ENCODE data around the gene YPEL1. TPM values are rescaled to one million over a fixed set of nuclear protein-coding genes. Genes with fewer than 3 reads are reported as not detected.

The YPEL1 gene
- total and polyA plus RNA-seq, 2 of the 13 experiments (the other 11 are each of a cell fraction or from before 2014, with no cell fraction given) = 0.33 to 2.5 TPM

DNA sequence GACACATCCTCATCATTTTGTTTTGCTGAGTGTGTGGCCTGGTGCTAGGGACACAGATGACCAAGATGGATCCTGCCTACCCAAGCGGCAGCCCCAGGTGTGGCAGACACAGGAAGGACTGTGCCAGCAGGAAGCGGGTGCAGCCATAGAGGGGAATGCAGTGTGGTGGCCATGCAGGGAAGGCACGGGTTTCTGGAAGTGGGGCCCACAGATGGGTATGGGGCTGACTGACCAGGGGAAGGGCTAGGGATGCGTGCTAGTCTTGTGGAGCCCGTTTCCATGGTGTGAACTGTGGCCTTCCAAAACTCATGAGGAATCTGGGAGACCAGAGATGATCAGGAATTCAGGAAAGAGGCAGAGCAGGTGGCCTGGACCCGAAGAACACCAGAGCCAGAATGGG lies 33.5 kb downstream of the YPEL1 start (continued):
- TF ChIP-seq, protein P1, sequence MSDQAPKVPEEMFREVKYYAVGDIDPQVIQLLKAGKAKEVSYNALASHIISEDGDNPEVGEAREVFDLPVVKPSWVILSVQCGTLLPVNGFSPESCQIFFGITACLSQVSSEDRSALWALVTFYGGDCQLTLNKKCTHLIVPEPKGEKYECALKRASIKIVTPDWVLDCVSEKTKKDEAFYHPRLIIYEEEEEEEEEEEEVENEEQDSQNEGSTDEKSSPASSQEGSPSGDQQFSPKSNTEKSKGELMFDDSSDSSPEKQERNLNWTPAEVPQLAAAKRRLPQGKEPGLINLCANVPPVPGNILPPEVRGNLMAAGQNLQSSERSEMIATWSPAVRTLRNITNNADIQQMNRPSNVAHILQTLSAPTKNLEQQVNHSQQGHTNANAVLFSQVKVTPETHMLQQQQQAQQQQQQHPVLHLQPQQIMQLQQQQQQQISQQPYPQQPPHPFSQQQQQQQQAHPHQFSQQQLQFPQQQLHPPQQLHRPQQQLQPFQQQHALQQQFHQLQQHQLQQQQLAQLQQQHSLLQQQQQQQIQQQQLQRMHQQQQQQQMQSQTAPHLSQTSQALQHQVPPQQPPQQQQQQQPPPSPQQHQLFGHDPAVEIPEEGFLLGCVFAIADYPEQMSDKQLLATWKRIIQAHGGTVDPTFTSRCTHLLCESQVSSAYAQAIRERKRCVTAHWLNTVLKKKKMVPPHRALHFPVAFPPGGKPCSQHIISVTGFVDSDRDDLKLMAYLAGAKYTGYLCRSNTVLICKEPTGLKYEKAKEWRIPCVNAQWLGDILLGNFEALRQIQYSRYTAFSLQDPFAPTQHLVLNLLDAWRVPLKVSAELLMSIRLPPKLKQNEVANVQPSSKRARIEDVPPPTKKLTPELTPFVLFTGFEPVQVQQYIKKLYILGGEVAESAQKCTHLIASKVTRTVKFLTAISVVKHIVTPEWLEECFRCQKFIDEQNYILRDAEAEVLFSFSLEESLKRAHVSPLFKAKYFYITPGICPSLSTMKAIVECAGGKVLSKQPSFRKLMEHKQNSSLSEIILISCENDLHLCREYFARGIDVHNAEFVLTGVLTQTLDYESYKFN (CRISPR knock-in tag; conservative IDR thresholded peaks at IDR 0.05) = no peak
- TF ChIP-seq, protein P2, sequence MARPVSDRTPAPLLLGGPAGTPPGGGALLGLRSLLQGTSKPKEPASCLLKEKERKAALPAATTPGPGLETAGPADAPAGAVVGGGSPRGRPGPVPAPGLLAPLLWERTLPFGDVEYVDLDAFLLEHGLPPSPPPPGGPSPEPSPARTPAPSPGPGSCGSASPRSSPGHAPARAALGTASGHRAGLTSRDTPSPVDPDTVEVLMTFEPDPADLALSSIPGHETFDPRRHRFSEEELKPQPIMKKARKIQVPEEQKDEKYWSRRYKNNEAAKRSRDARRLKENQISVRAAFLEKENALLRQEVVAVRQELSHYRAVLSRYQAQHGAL (CRISPR knock-in tag; IDR thresholded peaks at IDR 0.05; ENCODE audit: not compliant biosample characterization) = no peak
- TF ChIP-seq ZSCAN31 (CRISPR knock-in tag; IDR thresholded peaks at IDR 0.05; ENCODE audit: low read depth) = no peak

DNA sequence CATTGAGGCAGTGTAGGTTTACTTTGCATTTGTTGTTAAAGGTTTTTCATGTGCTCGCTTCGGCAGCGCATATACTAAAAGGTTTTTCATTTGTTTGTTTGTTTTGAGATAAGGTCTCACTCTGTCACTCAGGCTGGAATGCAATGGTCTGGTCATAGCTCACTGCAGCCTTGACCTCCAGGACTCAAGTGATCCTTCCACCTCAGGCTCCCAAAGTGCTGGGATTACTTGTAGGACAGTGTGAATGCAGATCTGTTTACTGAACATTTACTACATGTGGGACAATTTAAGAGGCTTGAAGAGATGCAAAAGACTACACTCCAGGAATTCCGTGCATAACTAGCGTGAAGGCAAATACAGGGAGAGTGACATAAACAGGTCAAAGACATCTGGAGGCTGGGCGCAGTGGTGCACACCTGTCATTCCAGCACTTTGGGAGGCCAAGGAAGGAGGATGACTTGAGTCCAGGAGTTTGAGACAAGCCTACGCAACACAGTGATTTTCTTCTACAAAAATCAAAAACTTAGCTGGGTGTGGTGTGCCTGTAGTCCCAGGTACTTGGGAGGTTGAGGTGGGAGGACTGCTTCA lies 34.1 kb downstream of the YPEL1 start:
- H2AFZ ChIP-seq (ENCODE audit: low read length) = no peak overlapping the region
- peaks cover 0 to 4% of the 10 kb centered on the region in 2 experiments; a peak in 1 of 5 replicates for H3K27me3 ChIP-seq (ENCODE audit: control insufficient read depth in 1 of 2, insufficient read depth in 2 of 2, low read length in 2 of 2)
- POLR2A ChIA-PET = interaction anchor here (1.0 to 2.1 kb wide), 5 partner anchors 15 to 43 kb away, joined by 3 to 8 read pairs (median 5); partner anchors contain the start of gene PPIL2
- DNase-seq (ENCODE audit: low spot score) (peak; percentile 77), FAIRE-seq (peak; percentile 94), ATAC-seq (peak; percentile 76)
- peaks cover 30% of the 10 kb centered on the region for H3K4me1 ChIP-seq (ENCODE audit: insufficient read depth, low read length)
- WGBS (ENCODE audit: low lambda C conversion rate) = 10% methylated on average over 7 of the region's 7 CpGs
- in situ Hi-C loops (cut with HindIII; ENCODE audit: extremely low pct_ligation_motif_present, low pct_unique_long_range_greater_than_20kb) (no loop called here), intact Hi-C loops (cut with micrococcal nuclease; ENCODE audit: unreplicated experiment) (no loop called here)
- H3K27ac ChIP-seq (ENCODE audit: extremely low read length, insufficient read depth, low read length) = peak overlapping the region; percentile 37
- peak overlapping the region; percentile 46 for H3K4me2 ChIP-seq (ENCODE audit: low read depth, low read length)
- peak overlapping the region in 1 of 3 experiments; percentile 23; a peak in 1 of 6 replicates for H3K4me3 ChIP-seq (replicated peaks in 1 of 3; ENCODE audit: insufficient read depth in 1 of 3, low read depth in 2 of 3, low read length in 3 of 3)
- H3K9ac ChIP-seq (ENCODE audit: insufficient read depth, low read depth, low read length) = no peak overlapping the region
- CTCF ChIA-PET (ENCODE audit: low intra/inter-chr PET ratio, low total read pairs) = no interaction called here
- H4K20me1 ChIP-seq (ENCODE audit: insufficient read depth, low read length) = no peaks in the 10 kb centered on the region
- peaks cover 4 to 15% of the 10 kb centered on the region in 2 experiments; a peak in 4 of 5 replicates for H3K36me3 ChIP-seq (replicated peaks in 1 of 2; ENCODE audit: control insufficient read depth in 1 of 2, insufficient read depth in 2 of 2, low read length in 2 of 2)
- no peaks in the 10 kb centered on the region for H3K79me2 ChIP-seq (ENCODE audit: insufficient read depth, low read length)
- no TSS peak for BruUV-seq (replicated peaks)
- no peaks in the 10 kb centered on the region for H3K9me3 ChIP-seq (ENCODE audit: low read length)
- TF ChIP-seq KDM1A (CRISPR knock-in tag; IDR thresholded peaks at IDR 0.05) = 0 out of 2 replicates have a peak, but pooled peaks have one; percentile 30
- peak; percentile 72 for TF ChIP-seq NR2F2 (IDR thresholded peaks at IDR 0.05; ENCODE audit: borderline replicate concordance, low read depth)
- TF ChIP-seq RXRA (CRISPR knock-in tag; IDR thresholded peaks at IDR 0.05) = peak; percentile 50; the same call in 1 of the 2 replicates
- peak; percentile 90 for TF ChIP-seq NR2F6 (IDR thresholded peaks at IDR 0.05)
- peak; percentile 95 for TF ChIP-seq NR2F6 (CRISPR knock-in tag; IDR thresholded peaks at IDR 0.05)
- TF ChIP-seq, protein P1 (CRISPR knock-in tag; conservative IDR thresholded peaks at IDR 0.05) = peak; percentile 74
- TF ChIP-seq HDAC1 (CRISPR knock-in tag; IDR thresholded peaks at IDR 0.05) = peak; percentile 61; the same call in 1 of the 2 replicates
- peak; percentile 31; the same call in 1 of the 2 replicates for TF ChIP-seq GATAD1 (CRISPR knock-in tag; IDR thresholded peaks at IDR 0.05)
- peak; percentile 18; the same call in 1 of the 2 replicates for TF ChIP-seq TBX2 (CRISPR knock-in tag; IDR thresholded peaks at IDR 0.05; ENCODE audit: borderline replicate concordance)
- peak in 1 of 2 experiments; percentile 38; a peak in 1 of 4 replicates for TF ChIP-seq EP300 (IDR thresholded peaks at IDR 0.05; ENCODE audit: low read depth in 2 of 2, low read length in 2 of 2)
- TF ChIP-seq EP300 (CRISPR knock-in tag; IDR thresholded peaks at IDR 0.05; ENCODE audit: borderline replicate concordance) = 0 out of 2 replicates have a peak, but pooled peaks have one; percentile 27

All from HepG2 (cell line).